GM19035 (cell line): Measurements from ENCODE around the gene KIFC3.
"Not testable (repeated sequence)": the region's sequence is repeated elsewhere in the genome, so short reads cannot be mapped to it uniquely, and the experiment has no call there.

ENCODE experiments used
- ATAC-seq: cut with Tn5 transposase; IDR thresholded peaks from one replicate; pipeline ENCODE4 v1.9.1; 2021; ENCODE audit not compliant: unreplicated experiment

KIFC3 gene

GRCh38 chr16:57802341-57803133 lies at the start of gene KIFC3:
TSS of gene KIFC3 (minus strand) at chr16:57802491. CDS start at chr16:57798243, 4,248 bp downstream.
- no peak for ATAC-seq

- no peak for ATAC-seq
Measured at GRCh38 chr16:57848181-57848580, 45.9 kb upstream of the KIFC3 start.

- ATAC-seq: not testable (repeated sequence)
Measured at GRCh38 chr16:57846931-57847330, 44.6 kb upstream of the KIFC3 start.

- ATAC-seq: no peak
Measured at GRCh38 chr16:57846078-57846697, 43.9 kb upstream of the KIFC3 start.

GRCh38 chr16:57845115-57845514 lies 42.8 kb upstream of the KIFC3 start:
- no peak for ATAC-seq

- no peak for ATAC-seq
Measured at GRCh38 chr16:57844416-57845030, 42.2 kb upstream of the KIFC3 start.

GRCh38 chr16:57843400-57843799 lies 41.1 kb upstream of the KIFC3 start:
- no peak for ATAC-seq

GRCh38 chr16:57842601-57843000 lies 40.3 kb upstream of the KIFC3 start:
- no peak for ATAC-seq

GRCh38 chr16:57840833-57841232 lies 38.5 kb upstream of the KIFC3 start:
- ATAC-seq: no peak

- no peak for ATAC-seq
Measured at GRCh38 chr16:57838161-57838560, 35.9 kb upstream of the KIFC3 start.

- no peak for ATAC-seq
Measured at GRCh38 chr16:57837305-57838125, 35.2 kb upstream of the KIFC3 start.

GRCh38 chr16:57835439-57835838 lies 33.1 kb upstream of the KIFC3 start:
- not testable (repeated sequence) for ATAC-seq

GRCh38 chr16:57834936-57835335 lies 32.6 kb upstream of the KIFC3 start:
- ATAC-seq: no peak

- ATAC-seq: no peak
Measured at GRCh38 chr16:57830890-57831484, 28.7 kb upstream of the KIFC3 start.

GRCh38 chr16:57829969-57830360 lies 27.7 kb upstream of the KIFC3 start:
- no peak for ATAC-seq

GRCh38 chr16:57828272-57829161 lies 26.2 kb upstream of the KIFC3 start:
- no peak for ATAC-seq

GRCh38 chr16:57826706-57827625 lies 24.7 kb upstream of the KIFC3 start:
- ATAC-seq: no peak

- no peak for ATAC-seq
Measured at GRCh38 chr16:57826052-57826451, 23.8 kb upstream of the KIFC3 start.
